K562 (cell line): ENCODE results near the gene MLKL. TPM values are rescaled to one million over a fixed set of nuclear protein-coding genes. Genes with fewer than 3 reads are reported as not detected.

ENCODE experiments used
- ATAC-seq: fragments of 200-7000 bp; cut with Tn5 transposase; 3 replicates; pipeline ENCODE4 v1.9.1; 2020; ENCODE audit warnings: moderate library complexity
- BruUV-seq: library from RNA; stranded (reverse); fragments of 400-500 nt; replicated peaks from 2 replicates; lab custom pipeline; 2021; lab: Mats Ljungman, UMichigan
- CTCF ChIA-PET: fragments of 300-600 bp; formaldehyde crosslinking; extraction: SDS; loops from one replicate; lab custom pipeline; 2021; ENCODE audit warnings: low intra/inter-chr PET ratio; lab: Yijun Ruan, JAX
- POLR2A ChIA-PET: fragments of 300-600, 350-650 bp; sonication (Branson Sonifier 250); formaldehyde crosslinking; extraction: SDS; loops from one replicate; lab custom pipeline; 2021; ENCODE audit warnings: antibody characterized with exemption, inconsistent platforms; lab: Yijun Ruan, JAX
- DNase-seq, 4 experiments: peaks; one replicate each; pipeline versions ENCODE4 v3.0.0 to v3.0.0-alpha.2; 2011 to 2018; ENCODE audit warnings: low spot score in 3 of 4, mixed read lengths in 3 of 4; ENCODE audit errors: extremely low read depth in 1 of 4
- FAIRE-seq: peaks from 2 replicates; lab custom pipeline; 2011; peaks lifted over from hg19 to GRCh38; lab: Jason Lieb, UNC
- H2AFZ ChIP-seq: 2 replicates; pipeline ENCODE4 v1.6.0; 2011; ENCODE audit warnings: low read depth, low read length, control low read depth, inconsistent platforms
- H3K27ac ChIP-seq: fragments of 200-600 bp; 3 replicates; pipeline ENCODE4 v1.8.0; 2011; ENCODE audit warnings: low read depth, mild to moderate bottlenecking, control low read depth, inconsistent platforms, low read length, moderate library complexity, mixed read lengths; ENCODE audit errors: extremely low read depth
- H3K27me3 ChIP-seq, 2 experiments: fragments of 300-600 bp in 1 of 2; 2 replicates in 1 of 2; 3 replicates in 1 of 2; pipeline versions ENCODE4 v1.6.0 to v1.8.0; 2011; ENCODE audit warnings: inconsistent platforms in 2 of 2, low read length in 2 of 2, mild to moderate bottlenecking in 1 of 2, mixed read lengths in 1 of 2, moderate library complexity in 1 of 2; ENCODE audit not compliant: control insufficient read depth in 2 of 2, insufficient read depth in 2 of 2
- H3K36me3 ChIP-seq: fragments of 300-600 bp; 3 replicates; pipeline ENCODE4 v1.8.0; 2011; ENCODE audit warnings: mild to moderate bottlenecking, low read length, inconsistent platforms; ENCODE audit not compliant: control insufficient read depth, insufficient read depth
- H3K4me1 ChIP-seq, 2 experiments: fragments of 200-600 bp in 1 of 2; replicated peaks in 1 of 2; 2 replicates in 1 of 2; 3 replicates in 1 of 2; pipeline versions ENCODE4 v1.5.1 to v1.8.0; 2011; ENCODE audit warnings: inconsistent platforms in 2 of 2, low read length in 2 of 2, mild to moderate bottlenecking in 1 of 2, mixed read lengths in 1 of 2, moderate library complexity in 1 of 2; ENCODE audit not compliant: control insufficient read depth in 2 of 2, insufficient read depth in 2 of 2
- H3K4me2 ChIP-seq: 2 replicates; pipeline ENCODE4 v1.6.1; 2011; ENCODE audit warnings: low read length, control low read depth, inconsistent platforms, mixed read lengths; ENCODE audit not compliant: insufficient read depth
- H3K4me3 ChIP-seq: fragments of 200-600 bp; sonication (generic), shearing (Covaris generic); 2 replicates; pipeline ENCODE4 v1.5.1; 2016; ENCODE audit warnings: control low read depth, inconsistent platforms
- H3K79me2 ChIP-seq: fragments of 200-600 bp; 3 replicates; pipeline ENCODE4 v1.8.0; 2011; ENCODE audit warnings: low read length, inconsistent platforms; ENCODE audit not compliant: control insufficient read depth, insufficient read depth
- H3K9ac ChIP-seq, 2 experiments: 2 replicates each; pipeline versions ENCODE4 v1.6.0 to v1.6.1; 2011; ENCODE audit warnings: low read depth in 2 of 2, low read length in 2 of 2, control low read depth in 1 of 2, inconsistent platforms in 1 of 2, mild to moderate bottlenecking in 1 of 2, mixed read lengths in 1 of 2; ENCODE audit not compliant: insufficient read depth in 1 of 2
- H3K9me1 ChIP-seq: one replicate; pipeline ENCODE4 v1.6.0; 2011; ENCODE audit warnings: inconsistent platforms, mild to moderate bottlenecking, low read length, moderate library complexity; ENCODE audit not compliant: control insufficient read depth, insufficient read depth
- H3K9me3 ChIP-seq: replicated peaks from 2 replicates; pipeline ENCODE4 v1.5.1; 2011; ENCODE audit warnings: low read depth, low read length, inconsistent platforms; ENCODE audit not compliant: control insufficient read depth, insufficient read depth
- H4K20me1 ChIP-seq: replicated peaks from 2 replicates; pipeline ENCODE4 v1.6.1; 2011; ENCODE audit warnings: low read length, inconsistent platforms, mixed read lengths; ENCODE audit not compliant: control insufficient read depth, insufficient read depth
- BCLAF1 ChIP-seq, 2 experiments: fragments of 450-650 bp in 1 of 2; IDR thresholded peaks; 2 replicates each; pipeline ENCODE4 v1.6.1; 2011 to 2017; ENCODE audit warnings: low read depth in 2 of 2, antibody characterized with exemption in 1 of 2, borderline replicate concordance in 1 of 2, low read length in 1 of 2, mild to moderate bottlenecking in 1 of 2, mixed read lengths in 1 of 2; ENCODE audit not compliant: control insufficient read depth in 1 of 2
- CTCF ChIP-seq, 3 experiments: IDR thresholded peaks in 2 of 3; conservative IDR thresholded peaks in 1 of 3; 2 replicates each; pipeline ENCODE4 v1.5.1; 2011 to 2012; ENCODE audit warnings: low read length in 3 of 3, mild to moderate bottlenecking in 3 of 3, control low read depth in 2 of 3, improper control_type of control experiment in 1 of 3, inconsistent platforms in 1 of 3, low read depth in 1 of 3, mixed read lengths in 1 of 3, moderate library complexity in 1 of 3; ENCODE audit not compliant: insufficient read depth in 2 of 3
- GATA2 ChIP-seq: sonication (generic); formaldehyde crosslinking; IDR thresholded peaks from 2 replicates; pipeline ENCODE4 v1.4.0; 2020; ENCODE audit warnings: mild to moderate bottlenecking, missing genetic modification reagents
- PYGO2 ChIP-seq: fragments of 450-650 bp; IDR thresholded peaks from 2 replicates; pipeline ENCODE4 v1.6.1; 2016; ENCODE audit warnings: mild to moderate bottlenecking, missing genetic modification characterization, moderate library complexity, missing compliant biosample characterization
- RAD21 ChIP-seq, 2 experiments: fragments of 250-450 bp in 1 of 2; fragments of 450-650 bp in 1 of 2; sonication (Bioruptor Pico) in 1 of 2; formaldehyde crosslinking in 1 of 2; IDR thresholded peaks in 1 of 2; conservative IDR thresholded peaks in 1 of 2; 2 replicates each; pipeline versions ENCODE4 v1.4.0 to v1.8.0; 2020 to 2022; ENCODE audit warnings: mild to moderate bottlenecking in 2 of 2, moderate library complexity in 1 of 2
- ZNF212 ChIP-seq: fragments of 450-650 bp; formaldehyde crosslinking; IDR thresholded peaks from 2 replicates; pipeline ENCODE4 v1.4.0; 2020; ENCODE audit warnings: mild to moderate bottlenecking
- WGBS: fragments of 100-300 bp; shearing (Covaris generic); methylation state at CpG from one replicate; pipeline ENCODE4 v1.1.6; 2016; ENCODE audit warnings: low coverage, mixed read lengths; ENCODE audit not compliant: insufficient coverage; ENCODE audit errors: missing lambda C conversion rate; 5-methylcytosine and 5-hydroxymethylcytosine counted together
- in situ Hi-C: fragments of 300-500 bp; cut with MboI; formaldehyde crosslinking; loops from 4 replicates; pipeline ENCODE4 v1.15.0; 2018; ENCODE audit warnings: inconsistent platforms, mixed read lengths
- intact Hi-C: fragments of 100-400 bp; cut with micrococcal nuclease; formaldehyde crosslinking; loops from 2 replicates; pipeline ENCODE4 v1.14.2; 2022
- polyA plus RNA-seq, 8 experiments: library from polyadenylated mRNA; depleted of rRNA in 4 of 8; stranded (reverse) in 5 of 8; unstranded in 3 of 8; fragments of >200 nt; fragmentation: Nextera tagmentation in 2 of 8; fragmentation: Illumina TruSeq in 1 of 8; extraction: Ambion mirVana in 2 of 8; extraction: Trizol in 1 of 8; gene quantifications; 2 replicates each; pipeline versions ENCODE4 v1.2.1 to v1.2.3, GENCODE V29; 2011 to 2014; ENCODE audit warnings: inconsistent platforms in 1 of 8, missing spikeins in 1 of 8
- total RNA-seq, 7 experiments: library from RNA; depleted of rRNA in 6 of 7; stranded (reverse); fragments of >200 nt in 6 of 7; fragmentation: Illumina TruSeq in 2 of 7; extraction: Trizol in 2 of 7; gene quantifications; 2 replicates each; pipeline versions ENCODE4 v1.2.1 to v1.2.3, GENCODE V29; 2011 to 2021; ENCODE audit warnings: low replicate concordance in 1 of 7

Gene MLKL
- total and polyA plus RNA-seq, 9 of the 15 experiments (the other 6 are each of a cell fraction or from before 2014, with no cell fraction given) = 1.6 to 6.1 (median 4.8) TPM

GRCh38 chr16:74651841-74652240 is 48.8 kb downstream of the MLKL start (continued):
- no peak for TF ChIP-seq BCLAF1 (IDR thresholded peaks at IDR 0.05; ENCODE audit: borderline replicate concordance in 1 of 2, control insufficient read depth in 1 of 2, low read depth in 2 of 2, low read length in 1 of 2)

- Histone ChIP-seq H3K27ac (no peak overlapping the region), H3K4me3 (no peak overlapping the region), H3K9me3 (no peaks in the 10 kb centered on the region), H3K9ac (no peak overlapping the region), H3K79me2 (peaks cover 69% of the 10 kb centered on the region), H3K4me1 (no peaks in the 10 kb centered on the region; a peak in 2 of 5 replicates), H3K36me3 (peaks cover 94% of the 10 kb centered on the region), H4K20me1 (peaks cover 12% of the 10 kb centered on the region), H2AFZ (no peak overlapping the region), H3K27me3 (no peaks in the 10 kb centered on the region), H3K9me1 (no peaks in the 10 kb centered on the region), H3K4me2 (no peak overlapping the region)
- 70% methylated on average over 6 of the region's 6 CpGs for WGBS
- in situ Hi-C loops (no loop called here), intact Hi-C loops (no loop called here)
- TF ChIP-seq ZNF212 (CRISPR knock-in tag) = no peak
- TF ChIP-seq GATA2 = no peak
- TF ChIP-seq PYGO2 (tag) = no peak
- TF ChIP-seq CTCF (IDR thresholded peaks at IDR 0.05 in 2 of 3, conservative IDR thresholded peaks at IDR 0.05 in 1 of 3; ENCODE audit: insufficient read depth in 2 of 3, low read depth in 1 of 3, low read length in 3 of 3) = peak; percentile 13 to 46 (median 41); a peak in 4 of 6 replicates
- TF ChIP-seq RAD21 (CRISPR knock-in tag; conservative IDR thresholded peaks at IDR 0.05 in 1 of 2, IDR thresholded peaks at IDR 0.05 in 1 of 2) = 0 out of 4 replicates have a peak, but pooled peaks of 1 of the 2 experiments have one; percentile 18
- peak in 1 of 4 experiments; percentile 19 for DNase-seq
- ChIA-PET POLR2A (interaction anchor here (0.6 to 2.3 kb wide), 6 partner anchors 9 to 211 kb away, joined by 3 to 16 read pairs (median 4); partner anchors contain the start of genes GLG1 and RFWD3), CTCF (interaction anchor here (0.5 to 0.7 kb wide), 2 partner anchors 348 to 354 kb away, joined by 3 read pairs; no protein-coding TSS in a partner anchor)
- ATAC-seq = no peak; the same call in 2 of the 3 replicates
- no peak for FAIRE-seq
- BruUV-seq = no TSS peak
These were observed 49.6 kb downstream of the MLKL start for GRCh38 chr16:74650966-74651567.
